NCI-H2171 (cell line): ENCODE measurements around the gene CDH2.

Source experiments
- DNase-seq: peaks from one replicate; lab custom pipeline; 2025; lab: John Stamatoyannopoulos, UW

Gene CDH2

GRCh38 chr18:28168725-28169124 is 8.2 kb downstream of the CDH2 start:
- no peak for DNase-seq

GRCh38 chr18:28167835-28168349 is 9.0 kb downstream of the CDH2 start:
- no peak for DNase-seq

GRCh38 chr18:28164771-28165483 is 12.0 kb downstream of the CDH2 start:
- DNase-seq, result no peak

- DNase-seq, result no peak
These were observed 13.6 kb downstream of the CDH2 start for GRCh38 chr18:28163201-28163775.

GRCh38 chr18:28161608-28162599 is 15.0 kb downstream of the CDH2 start:
- DNase-seq, result no peak

- peak; percentile 26 for DNase-seq
These were observed 17.9 kb downstream of the CDH2 start for GRCh38 chr18:28159055-28159454.

GRCh38 chr18:28158083-28158581 is 18.8 kb downstream of the CDH2 start:
- DNase-seq, result no peak

- no peak for DNase-seq
These were observed 23.4 kb downstream of the CDH2 start for GRCh38 chr18:28153485-28154065.

- DNase-seq, result no peak
These were observed 24.2 kb downstream of the CDH2 start for GRCh38 chr18:28152754-28153153.

- DNase-seq, result no peak
These were observed 24.6 kb downstream of the CDH2 start for GRCh38 chr18:28152354-28152753.

GRCh38 chr18:28151434-28151833 is 25.5 kb downstream of the CDH2 start:
- no peak for DNase-seq

- no peak for DNase-seq
These were observed 26.0 kb downstream of the CDH2 start for GRCh38 chr18:28150925-28151324.

GRCh38 chr18:28149810-28150420 is 27.0 kb downstream of the CDH2 start:
- no peak for DNase-seq

GRCh38 chr18:28147674-28148171 is 29.2 kb downstream of the CDH2 start:
- peak; percentile 38 for DNase-seq

GRCh38 chr18:28143725-28144124 is 33.2 kb downstream of the CDH2 start:
- DNase-seq, result no peak

- no peak for DNase-seq
These were observed 38.1 kb downstream of the CDH2 start for GRCh38 chr18:28138816-28139215.

GRCh38 chr18:28136071-28136470 is 40.9 kb downstream of the CDH2 start:
- DNase-seq, result no peak

GRCh38 chr18:28134774-28135173 is 42.2 kb downstream of the CDH2 start:
- no peak for DNase-seq

- DNase-seq, result no peak
These were observed 44.8 kb downstream of the CDH2 start for GRCh38 chr18:28132084-28132483.

- DNase-seq, result no peak
These were observed 48.3 kb downstream of the CDH2 start for GRCh38 chr18:28128659-28128980.
